Activated CD4-positive, alpha-beta T cell treated with anti-CD3 and anti-CD28 coated beads for 1 hour (primary cell): ENCODE data around the gene GOLGA6L9.
"Not testable (repeated sequence)": the region's sequence is repeated elsewhere in the genome, so short reads cannot be mapped to it uniquely, and the experiment has no call there.

ENCODE experiments used
- DNase-seq: peaks from one replicate; pipeline ENCODE4 v3.0.0-alpha.2; 2020

The GOLGA6L9 gene, protein sequence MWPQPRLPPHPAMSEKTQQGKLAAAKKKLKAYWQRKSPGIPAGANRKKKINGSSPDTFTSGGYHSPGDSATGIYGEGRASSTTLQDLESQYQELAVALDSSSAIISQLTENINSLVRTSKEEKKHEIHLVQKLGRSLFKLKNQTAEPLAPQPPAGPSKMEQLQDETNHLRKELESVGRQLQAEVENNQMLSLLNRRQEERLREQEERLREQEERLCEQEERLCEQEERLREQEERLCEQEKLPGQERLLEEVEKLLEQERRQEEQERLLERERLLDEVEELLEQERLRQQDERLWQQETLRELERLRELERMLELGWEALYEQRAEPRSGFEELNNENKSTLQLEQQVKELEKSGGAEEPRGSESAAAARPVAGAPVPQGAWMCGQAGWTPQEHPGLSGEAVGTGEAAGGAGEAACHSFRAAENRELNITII

DNA sequence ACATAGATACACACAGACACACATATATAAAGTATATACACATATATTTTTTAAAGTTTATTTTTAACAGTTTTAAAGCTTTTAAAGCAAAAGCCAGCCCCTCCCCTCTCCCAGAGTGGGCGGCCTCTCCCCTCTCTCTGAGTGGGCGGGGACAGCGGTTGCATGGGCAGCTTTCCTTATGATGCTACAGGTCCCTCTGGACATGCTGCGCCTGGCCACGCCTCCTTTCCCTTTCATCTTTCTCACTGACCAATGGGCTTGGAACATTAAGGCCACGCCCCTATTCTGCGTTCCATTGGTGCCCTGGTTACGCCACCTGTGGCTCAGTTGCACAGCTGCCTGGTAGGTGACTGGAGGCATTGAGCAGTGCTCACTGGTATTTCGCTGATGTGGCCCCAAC, at the start of gene GOLGA6L9:
Gene GOLGA6L9, plus strand, starts transcription at position 124 of the 400 bp plus-strand sequence. Its CDS starts 264 bp downstream, at position 388.
- DNase-seq, result not testable (repeated sequence)

DNA sequence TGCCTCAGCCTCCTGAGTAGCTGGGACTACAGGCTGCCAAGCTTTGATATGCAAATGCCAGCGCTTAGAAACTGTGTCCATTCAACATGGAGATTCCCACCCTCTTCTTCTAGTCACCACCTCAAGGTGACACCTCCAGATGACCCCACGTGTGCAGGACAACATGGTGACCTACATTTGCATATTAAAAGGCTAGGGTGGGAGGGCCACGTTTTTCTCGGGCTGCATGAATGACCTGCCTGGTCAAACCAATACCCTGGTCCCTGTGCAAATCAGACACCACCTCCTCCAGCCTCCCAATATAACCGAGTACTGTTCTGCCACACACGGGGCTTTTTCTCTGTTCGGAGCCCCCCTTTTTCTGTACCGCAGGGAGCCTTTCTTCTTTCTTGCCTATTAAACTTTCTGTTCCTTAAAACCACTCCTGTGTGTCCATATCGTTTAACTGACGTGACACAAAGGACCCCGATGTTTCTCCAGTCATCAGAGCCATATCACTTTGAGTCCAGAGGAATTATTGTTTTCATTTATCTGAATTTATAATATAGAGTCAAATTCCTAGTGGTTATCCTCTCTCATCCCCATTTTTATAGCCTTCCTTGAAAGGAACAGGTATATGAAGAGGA, 48.2 kb upstream of the GOLGA6L9 start:
- DNase-seq, result not testable (repeated sequence)

DNA sequence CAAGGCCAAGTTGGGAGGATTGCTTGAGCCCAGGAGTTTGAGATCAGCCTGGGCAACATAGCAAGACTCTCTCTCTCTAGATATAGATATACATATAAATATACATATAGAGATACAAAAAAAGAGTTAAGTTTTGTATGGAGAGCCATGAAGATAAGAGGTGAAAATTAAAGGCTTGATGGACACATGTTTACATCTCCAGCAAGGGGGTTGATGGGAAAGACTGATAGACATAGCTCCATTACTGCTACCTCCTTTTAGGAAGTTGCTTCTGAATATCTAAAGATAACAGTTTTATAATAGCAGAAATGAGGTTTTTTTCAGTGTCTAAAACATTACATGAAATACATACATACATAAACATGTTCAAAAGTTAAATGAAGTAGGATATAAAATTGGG, 42.4 kb upstream of the GOLGA6L9 start:
- DNase-seq, result not testable (repeated sequence)

DNA sequence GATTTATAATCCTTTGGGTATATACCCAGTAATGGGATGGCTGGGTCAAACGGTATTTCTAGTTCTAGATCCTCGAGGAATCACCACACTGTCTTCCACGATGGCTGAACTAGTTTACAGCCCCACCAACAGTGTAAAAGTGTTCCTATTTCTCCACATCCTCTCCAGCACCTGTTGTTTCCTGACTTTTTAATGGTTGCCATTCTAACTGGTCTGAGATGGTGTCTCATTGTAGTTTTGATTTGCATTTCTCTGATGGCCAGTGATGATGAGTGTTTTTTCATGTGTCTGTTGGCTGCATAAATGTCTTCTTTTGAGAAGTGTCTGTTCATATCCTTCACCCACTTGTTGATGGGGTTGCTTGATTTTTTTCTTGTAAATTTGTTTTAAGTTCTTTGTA, 39.5 kb upstream of the GOLGA6L9 start:
- not testable (repeated sequence) for DNase-seq

DNA sequence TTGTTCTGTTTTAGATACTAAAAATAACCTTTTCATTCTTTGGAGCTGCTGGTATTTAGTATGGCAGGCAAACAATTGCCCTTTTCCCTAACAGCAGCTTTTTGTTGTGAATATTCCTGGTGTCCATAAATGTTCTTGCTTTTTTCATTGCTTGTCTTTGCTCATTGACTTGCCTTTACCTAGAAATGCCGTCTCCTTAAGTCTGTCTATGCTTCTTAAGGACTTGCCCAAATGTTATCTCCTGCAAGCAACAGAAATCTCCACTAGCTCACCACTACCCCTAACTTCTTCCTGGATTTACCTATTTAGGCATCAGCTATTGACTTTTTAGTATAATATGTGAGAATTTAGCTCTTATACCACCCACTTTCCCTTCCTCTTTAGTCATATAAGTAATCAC, 37.5 kb upstream of the GOLGA6L9 start:
- DNase-seq, result not testable (repeated sequence)

DNA sequence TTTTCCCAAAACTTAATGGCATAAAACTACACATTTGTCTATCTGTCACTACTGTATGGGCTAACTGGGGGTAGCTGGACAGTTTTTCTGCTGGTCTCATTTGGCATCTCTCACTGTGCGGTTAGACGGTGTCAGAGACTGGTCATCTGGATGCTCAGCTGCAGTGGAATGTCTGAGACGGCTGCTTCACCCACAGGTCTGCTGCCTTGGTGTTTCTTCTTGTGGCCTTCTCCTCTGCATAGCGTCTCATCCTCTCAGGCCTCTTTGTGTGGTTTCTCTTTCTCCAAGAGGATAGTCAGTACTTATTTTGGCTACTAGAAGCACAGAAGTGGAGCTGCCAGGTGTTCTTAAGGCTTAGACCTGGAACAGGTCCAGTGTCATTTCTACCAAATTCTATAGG, 35.9 kb upstream of the GOLGA6L9 start:
- DNase-seq, result no peak

DNA sequence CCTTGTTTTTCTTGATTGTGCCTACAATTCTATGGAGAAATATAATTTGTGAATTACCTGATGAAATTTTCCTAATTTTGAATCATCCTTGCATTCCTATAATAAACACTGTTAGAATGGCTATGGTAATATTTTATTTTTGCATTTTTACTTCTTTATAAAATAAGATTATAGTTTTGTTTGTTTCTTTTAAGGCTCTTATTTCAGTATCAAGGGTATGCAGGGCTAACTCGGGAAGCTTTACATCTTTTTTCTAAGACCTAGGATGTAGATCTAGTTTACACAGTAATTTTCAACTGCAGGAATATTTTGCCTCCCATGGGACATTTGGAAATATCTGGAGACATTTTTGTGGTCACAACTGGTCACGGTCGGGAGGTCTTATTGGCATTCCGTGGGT, 33.8 kb upstream of the GOLGA6L9 start:
- not testable (repeated sequence) for DNase-seq

DNA sequence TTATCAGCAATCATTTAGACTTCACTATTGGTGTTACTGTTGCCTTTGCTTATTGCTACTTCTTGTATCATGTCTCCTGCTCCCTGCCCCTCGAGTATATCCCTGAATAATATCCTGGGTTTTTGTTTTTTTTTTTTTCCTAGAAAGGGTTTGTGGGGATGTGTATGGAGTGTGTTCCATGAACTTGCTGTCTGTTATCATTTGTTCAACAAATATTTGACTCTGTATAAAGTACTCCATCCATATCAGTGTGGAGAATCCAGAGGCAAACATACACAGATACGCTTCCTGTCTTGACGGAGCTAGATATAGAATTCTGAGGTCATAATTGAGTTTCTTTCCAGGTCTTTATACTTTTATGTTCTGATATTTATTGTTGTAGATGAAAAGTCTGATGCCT, 31.8 kb upstream of the GOLGA6L9 start:
- DNase-seq, result no peak

DNA sequence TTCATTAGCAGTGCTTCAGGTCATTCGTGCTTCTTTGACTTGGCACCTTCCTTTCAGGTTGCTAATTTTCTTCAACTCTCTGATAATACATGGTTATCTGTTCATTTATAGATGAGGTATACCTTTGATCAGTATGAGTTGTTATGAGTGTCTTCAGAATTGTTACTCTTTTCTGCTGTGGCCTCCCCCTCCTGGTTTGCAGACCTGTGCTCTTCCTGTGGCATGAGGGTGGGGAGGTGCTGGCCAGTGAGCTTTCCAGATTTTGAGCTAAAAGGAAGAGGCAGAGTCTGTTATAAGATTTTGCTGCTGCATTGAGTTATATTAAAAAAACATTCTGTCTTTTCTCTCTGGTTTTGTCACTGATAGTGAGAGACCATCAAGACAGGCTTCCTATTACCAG, 30.8 kb upstream of the GOLGA6L9 start:
- DNase-seq, result no peak

DNA sequence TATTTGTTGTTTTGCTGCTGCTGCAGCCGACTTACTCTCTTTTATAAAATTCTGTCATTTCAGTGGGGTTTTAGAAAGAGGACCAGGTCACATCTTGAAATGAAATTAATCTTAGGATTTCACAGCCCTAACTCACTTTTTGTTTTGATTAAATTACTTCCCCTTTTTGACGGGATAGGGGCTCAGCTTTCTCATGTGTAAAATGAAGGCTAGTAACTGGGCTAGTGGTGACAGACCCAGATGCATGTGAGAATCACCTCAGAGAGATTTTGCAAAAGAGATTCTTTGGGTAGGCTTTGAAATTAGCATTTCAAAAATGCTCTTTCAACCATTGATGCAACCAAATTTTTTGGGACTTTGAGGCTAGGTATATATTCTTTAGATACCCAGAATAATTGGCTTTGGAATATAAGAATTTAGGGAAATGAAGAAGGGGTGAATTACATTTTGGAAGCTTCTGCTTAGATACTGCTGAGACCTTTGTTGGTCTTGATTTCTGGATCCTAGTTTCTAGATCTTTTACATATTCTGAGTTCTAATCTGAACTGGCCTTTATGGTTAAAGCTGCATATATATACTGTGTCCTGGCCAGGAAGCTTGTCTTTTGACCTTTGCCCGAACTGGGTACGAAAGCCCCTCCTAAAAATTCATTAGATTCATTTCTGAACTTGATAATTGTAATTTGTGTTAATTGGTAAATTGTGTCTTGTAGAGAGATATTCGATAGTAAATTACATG, 30.1 kb upstream of the GOLGA6L9 start:
- not testable (repeated sequence) for DNase-seq

DNA sequence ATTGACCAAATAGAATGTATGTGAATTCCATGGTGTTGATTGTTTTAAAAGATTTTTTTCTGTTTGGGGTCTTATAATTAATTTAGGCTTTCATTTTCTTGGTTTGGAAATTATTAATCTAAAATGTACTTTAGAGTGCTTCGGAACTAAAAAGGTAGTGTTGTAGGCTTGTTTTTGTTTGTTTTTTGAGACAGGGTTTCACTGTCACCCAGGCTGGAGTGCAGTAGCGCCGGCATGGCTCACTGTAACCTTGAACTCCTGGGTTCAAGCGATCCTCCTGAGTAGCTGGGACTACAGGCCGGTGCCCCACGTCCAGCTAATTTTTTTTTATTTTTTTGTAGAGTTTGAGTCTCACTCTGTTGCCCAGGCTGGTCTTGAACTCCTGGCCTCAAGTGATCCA, 27.7 kb upstream of the GOLGA6L9 start:
- not testable (repeated sequence) for DNase-seq

DNA sequence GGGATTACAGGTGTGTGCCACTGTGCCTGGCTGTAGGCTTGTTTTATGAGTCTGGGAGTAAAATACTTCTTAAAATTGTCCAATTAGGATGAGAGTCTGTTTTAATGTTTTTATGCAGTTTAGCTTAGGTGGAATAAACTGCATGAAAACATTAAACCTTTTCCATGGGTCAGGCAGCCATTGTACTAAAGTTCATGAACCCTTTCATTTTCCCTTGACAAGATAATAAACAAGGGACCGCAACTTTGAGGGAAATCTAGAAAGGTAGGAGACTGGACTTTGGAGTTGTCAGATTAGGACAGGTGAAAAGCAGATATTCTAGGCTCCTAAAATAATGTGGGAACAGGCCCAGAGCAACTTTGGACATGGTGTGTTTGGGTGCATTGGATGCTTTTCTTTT, 27.3 kb upstream of the GOLGA6L9 start:
- DNase-seq, result not testable (repeated sequence)

DNA sequence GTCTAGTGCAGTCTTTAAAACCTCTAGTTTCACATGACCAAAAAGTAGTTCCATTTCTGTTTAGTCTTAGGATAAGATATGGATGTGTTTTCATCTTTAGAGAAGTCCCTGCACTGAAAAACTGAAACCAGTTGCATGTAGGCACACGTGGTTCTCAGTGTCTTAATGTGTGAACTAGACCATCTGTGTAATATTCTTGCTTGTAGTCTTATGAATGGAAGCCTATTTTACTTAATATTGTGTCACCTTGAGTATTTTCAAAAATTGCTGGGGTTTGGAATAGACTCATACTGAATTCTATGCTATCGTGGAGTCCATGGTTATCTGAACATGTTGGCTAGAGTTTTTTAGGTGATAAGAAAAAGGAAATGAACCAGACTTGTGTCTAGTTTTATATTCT, 23.4 kb upstream of the GOLGA6L9 start:
- DNase-seq, result not testable (repeated sequence)

DNA sequence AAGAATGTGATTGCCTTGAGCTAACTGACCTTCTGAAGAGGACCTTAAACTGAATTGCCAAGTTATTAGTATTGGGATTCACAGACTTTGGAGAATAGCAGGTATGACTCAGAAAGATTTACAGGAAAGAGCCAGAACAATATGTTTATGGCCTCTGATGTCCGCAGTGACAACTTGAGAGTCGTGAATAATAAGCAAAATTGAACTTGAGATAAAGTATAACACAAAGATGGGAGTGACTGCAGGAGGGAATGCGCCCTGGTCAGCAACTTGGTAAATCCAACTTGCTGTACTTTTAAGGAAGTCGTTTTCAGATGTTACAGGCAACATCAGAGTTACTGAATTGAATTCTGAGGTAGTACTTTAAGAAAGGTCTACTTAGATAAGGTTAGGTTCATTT, 19.3 kb upstream of the GOLGA6L9 start:
- not testable (repeated sequence) for DNase-seq

DNA sequence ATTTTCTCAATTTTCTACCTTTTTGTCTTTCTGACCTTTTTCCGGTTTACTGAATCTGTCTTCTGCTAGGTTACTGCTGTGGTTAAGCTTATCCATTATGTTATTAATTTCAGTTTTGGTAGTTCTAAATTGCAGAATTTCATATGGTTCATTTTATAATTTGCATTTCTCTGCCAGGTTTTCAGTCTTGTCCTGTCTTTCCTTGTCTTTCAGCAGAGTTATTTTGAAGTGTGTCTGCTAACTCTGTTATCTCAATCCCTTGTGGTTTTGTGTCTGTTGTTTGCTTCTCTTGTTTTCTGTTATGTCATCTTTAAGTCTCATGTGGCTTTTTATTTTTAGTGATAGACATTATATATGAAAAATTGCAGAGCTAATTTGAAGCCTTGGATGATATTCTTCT, 18.0 kb upstream of the GOLGA6L9 start:
- not testable (repeated sequence) for DNase-seq

DNA sequence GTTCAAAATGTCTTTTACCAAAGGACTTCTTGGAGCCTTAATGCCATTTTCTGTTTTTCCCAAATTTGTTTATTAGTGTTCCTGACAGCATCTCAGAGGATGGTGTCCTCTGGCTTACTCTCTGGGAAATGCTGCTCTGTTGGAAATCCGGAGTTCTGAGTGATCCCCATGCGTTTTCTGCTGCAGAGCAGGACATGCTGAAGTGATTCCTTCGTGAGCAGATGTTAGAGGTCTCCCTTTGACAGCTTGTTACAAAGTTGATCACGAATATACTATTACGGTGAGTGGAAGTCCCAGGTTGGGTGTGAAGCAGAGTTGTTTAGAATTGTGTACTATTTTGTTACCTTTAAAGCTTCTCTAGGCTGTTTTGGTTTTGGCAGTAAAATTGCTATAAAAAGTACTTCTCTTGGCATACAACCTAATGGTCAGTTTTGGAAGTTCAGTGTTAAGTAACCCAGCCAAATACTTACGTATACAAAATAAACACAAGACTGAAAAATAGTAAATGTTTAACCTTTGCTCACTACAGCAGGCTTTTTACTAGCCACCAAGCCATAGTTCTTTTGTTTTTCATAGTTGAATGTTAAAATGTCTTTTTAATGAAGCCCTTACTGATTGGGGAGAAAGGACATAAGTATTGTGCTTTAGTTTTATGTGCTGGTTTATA, 15.0 kb upstream of the GOLGA6L9 start:
- not testable (repeated sequence) for DNase-seq

DNA sequence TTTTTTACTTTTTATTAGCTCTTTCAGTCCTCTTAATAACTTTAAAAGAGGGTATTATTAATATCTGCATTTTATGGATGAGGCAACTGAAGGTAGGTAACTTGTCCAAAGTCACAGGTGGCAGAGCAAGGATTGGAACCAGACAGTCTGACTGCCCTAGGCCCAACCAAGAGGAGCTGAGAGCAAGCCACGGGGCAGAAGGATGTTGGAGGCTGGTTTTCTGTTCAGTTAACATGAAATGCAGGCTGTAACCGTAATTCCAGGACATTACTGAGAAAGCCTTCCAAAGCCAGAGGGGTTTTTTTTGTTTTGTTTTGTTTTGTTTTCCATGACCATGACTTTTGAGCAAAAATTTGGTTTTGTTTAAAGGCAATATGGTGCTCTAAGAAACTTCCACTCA, 9.1 kb upstream of the GOLGA6L9 start:
- not testable (repeated sequence) for DNase-seq

DNA sequence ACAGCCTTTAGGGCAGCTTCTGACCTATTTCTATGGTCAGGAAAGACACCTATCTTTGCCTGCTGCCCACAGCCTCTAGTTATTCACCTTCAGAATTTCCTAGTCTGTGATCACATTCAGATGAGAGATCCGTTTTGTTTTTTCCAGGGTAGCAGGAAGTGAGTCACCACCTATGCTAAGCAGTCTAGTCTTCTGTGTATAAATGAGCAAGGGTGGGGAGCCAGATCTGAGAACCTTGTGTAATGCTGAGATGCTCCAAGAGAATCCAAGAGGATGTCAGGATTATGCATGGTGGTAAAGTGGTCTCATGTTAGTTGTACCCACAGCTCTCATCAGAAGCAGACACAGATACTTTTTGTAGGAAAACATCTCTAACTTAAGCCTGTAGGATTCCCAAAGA, 8.7 kb upstream of the GOLGA6L9 start:
- DNase-seq, result not testable (repeated sequence)

DNA sequence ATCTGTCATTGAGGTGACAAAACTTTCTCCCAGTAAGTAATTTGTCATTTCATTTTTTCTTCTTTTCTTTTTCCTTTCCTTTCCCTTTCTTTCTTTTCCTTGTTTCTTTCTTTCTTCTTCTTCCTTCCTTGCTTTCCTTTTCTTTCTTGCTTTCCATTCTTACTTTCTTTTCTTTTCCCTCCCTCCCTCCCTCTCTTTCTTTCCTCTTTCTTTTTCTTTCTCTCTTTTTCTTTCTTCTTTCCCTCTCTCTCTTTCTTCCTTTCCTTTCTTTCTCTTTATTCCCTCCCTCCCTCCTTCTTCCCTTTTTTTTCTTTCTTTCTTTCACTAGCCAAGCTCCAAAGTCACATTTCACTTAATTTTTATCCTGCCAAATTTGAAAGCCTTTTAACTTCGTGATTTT, 2.5 kb upstream of the GOLGA6L9 start:
- not testable (repeated sequence) for DNase-seq

DNA sequence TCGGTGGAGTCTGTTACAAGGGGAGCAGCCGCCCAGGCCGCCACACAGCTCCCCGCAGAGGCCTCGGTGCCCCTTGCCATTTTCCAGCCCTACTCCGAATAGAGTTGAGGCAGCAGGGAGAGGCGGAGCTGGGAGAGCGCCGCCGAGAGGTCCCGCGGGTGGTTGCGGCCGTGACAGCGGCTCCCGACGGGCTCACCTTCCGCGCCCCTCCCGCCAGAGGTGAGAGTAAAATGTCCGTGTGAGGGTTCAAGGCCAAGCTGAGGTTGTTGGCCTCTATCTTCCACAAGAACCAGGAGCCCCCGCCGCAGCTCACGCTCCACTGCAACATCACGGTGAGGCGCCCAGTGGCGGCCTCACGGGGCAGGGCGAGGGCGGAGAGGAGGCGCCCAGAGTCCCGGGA, 15.8 kb downstream of the GOLGA6L9 start:
- DNase-seq, result peak; percentile 9

DNA sequence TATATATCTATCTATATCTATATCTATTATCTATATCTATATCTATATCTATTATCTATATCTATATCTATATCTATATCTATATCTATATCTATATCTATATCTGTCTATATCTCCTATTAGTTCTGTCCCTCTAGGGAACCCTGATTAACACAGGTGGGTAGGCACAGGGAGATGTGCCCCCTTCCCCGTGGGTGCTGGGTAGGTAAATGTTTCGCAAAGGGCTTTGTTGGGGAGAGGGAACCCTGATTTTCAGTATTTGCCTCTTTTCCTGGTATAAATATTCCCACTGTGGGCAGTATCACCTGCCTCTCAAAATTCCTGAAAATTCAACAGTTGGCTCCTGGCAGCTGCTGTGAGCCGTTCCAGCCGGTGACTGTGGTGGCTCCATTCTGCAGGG, 27.7 kb downstream of the GOLGA6L9 start:
- DNase-seq, result not testable (repeated sequence)

DNA sequence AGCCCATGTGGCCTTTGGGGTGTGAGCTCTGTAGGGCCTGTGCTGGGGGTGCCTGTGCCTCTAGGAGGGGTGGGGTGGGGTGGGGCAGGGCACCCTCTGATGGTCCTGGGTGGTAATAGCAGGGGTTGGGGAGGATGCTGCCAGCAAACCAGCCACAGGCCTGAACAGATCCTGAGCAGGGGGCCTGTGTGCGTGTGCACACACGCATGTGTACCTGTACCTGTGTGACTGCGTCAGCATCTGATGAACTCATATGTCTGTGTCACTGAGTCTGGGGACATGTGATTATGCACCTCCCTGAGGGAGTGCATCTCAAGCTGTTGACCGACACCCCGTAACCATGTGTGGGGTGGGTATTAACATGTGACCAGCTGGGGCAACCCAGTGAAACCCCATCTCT, 36.0 kb downstream of the GOLGA6L9 start:
- not testable (repeated sequence) for DNase-seq

DNA sequence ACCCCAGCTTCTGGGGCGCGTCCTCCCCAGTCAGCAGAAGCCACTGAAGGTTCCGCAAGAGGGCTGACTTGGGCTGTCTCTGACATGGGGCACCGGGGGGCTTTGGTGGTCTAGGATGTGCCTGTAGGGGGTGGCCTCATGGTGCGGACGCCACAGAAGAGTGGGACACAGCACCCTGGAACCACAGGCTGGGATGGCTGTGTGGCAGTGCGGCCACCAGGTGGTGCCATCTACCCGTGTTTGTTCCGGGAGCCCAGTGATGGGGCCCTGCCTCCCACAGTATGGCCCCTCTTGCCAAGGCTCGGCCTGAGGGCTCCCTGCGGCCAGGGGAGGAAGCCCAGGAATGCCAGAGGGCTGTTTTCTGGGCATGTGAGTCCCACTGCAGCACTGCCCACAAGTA, 38.6 kb downstream of the GOLGA6L9 start:
- DNase-seq, result not testable (repeated sequence)
